Stimulated activated naive B cell treated with anti-CD40 and anti-IgM and Interleukin-4, amounts not matched to agents 10 μg/mL and 1 μg/mL and 100 μg/mL, for 72 hours (primary cell): ENCODE measurements around the gene LCT.
"Not testable (repeated sequence)": the region's sequence is repeated elsewhere in the genome, so short reads cannot be mapped to it uniquely, and the experiment has no call there.

ENCODE experiments used
- ATAC-seq, 2 donors: fragments of 150-1000 bp; cut with Tn5 transposase; replicated peaks; 2 replicates each; pipeline ENCODE4 v1.10.0; 2021; ENCODE audit warnings: moderate library complexity in 1 of 2
- DNase-seq: peaks from one replicate; pipeline ENCODE4 v3.0.0; 2021
- H3K27ac Mint-ChIP-seq: one replicate; pipeline ENCODE4 v1.8.0; 2022; ENCODE audit warnings: mild to moderate bottlenecking, mixed read lengths
- H3K27me3 Mint-ChIP-seq, 2 donors: one replicate each; pipeline ENCODE4 v1.8.0; 2022; ENCODE audit warnings: mixed read lengths in 2 of 2
- H3K36me3 Mint-ChIP-seq, 2 donors: one replicate each; pipeline ENCODE4 v1.8.0; 2022; ENCODE audit warnings: mixed read lengths in 2 of 2, mild to moderate bottlenecking in 1 of 2
- H3K4me1 Mint-ChIP-seq, 2 donors: one replicate each; pipeline ENCODE4 v1.8.0; 2022; ENCODE audit warnings: mixed read lengths in 2 of 2, mild to moderate bottlenecking in 1 of 2
- H3K4me3 Mint-ChIP-seq, 2 donors: one replicate each; pipeline ENCODE4 v1.8.0; 2022; ENCODE audit warnings: mild to moderate bottlenecking in 2 of 2, mixed read lengths in 2 of 2, moderate library complexity in 1 of 2
- H3K9me3 Mint-ChIP-seq, 2 donors: one replicate each; pipeline ENCODE4 v1.8.0; 2022; ENCODE audit warnings: mixed read lengths in 2 of 2, mild to moderate bottlenecking in 1 of 2

LCT gene

DNA sequence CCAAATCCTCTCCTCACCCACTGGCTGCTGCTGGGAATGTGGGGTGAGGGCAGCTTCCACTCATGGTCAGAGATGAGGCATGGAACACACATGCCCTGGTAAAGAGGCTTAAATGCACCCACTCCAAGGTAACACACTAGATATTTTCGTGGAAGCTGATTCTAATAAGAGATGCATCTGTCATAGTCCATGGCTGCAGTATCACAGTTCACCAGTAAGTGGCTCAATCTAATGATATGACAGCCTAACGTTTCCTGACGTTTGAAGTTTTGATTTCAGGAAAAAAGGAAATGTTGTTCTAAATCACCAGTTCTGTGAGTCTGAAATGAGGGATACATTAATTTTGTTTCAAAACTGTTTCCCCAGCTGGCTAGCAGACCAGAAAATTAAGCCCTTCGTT lies 38.2 kb downstream of the LCT start:
- no peaks in the 10 kb centered on the region for H3K27me3 Mint-ChIP-seq
- no peak overlapping the region for H3K27ac Mint-ChIP-seq
- ATAC-seq = no peak
- H3K4me1 Mint-ChIP-seq = peaks cover 15 to 18% of the 10 kb centered on the region in 2 donors
- H3K4me3 Mint-ChIP-seq = no peak overlapping the region
- DNase-seq = no peak
- peaks cover 4 to 13% of the 10 kb centered on the region in 2 donors for H3K36me3 Mint-ChIP-seq
- peaks cover 5 to 7% of the 10 kb centered on the region in 2 donors for H3K9me3 Mint-ChIP-seq

DNA sequence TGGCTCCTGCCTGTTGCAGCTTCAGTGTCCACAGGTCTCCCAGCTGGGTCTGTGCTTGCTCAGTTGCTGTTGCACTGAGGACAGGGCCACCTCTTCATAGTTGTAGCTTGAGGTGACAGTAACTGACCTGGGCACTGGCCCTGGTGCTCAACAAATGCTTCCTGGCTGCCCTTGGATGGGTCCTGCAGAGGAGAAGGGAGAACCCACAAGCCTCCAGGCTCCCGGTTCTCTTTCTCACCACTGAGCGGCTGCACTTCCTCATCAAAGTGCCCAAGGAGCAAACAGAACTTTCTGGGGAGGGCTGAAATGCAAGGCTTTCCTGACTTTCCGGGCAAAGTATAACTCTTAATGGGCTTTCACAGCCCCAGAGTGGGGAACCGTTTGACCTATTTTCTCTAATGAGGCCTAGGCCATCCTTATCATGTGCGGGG lies 38.7 kb downstream of the LCT start:
- Mint-ChIP-seq H3K27ac (no peak overlapping the region), H3K27me3 (no peaks in the 10 kb centered on the region), H3K36me3 (peaks cover 4 to 13% of the 10 kb centered on the region in 2 donors), H3K4me3 (no peak overlapping the region), H3K4me1 (peaks cover 15 to 18% of the 10 kb centered on the region in 2 donors), H3K9me3 (peaks cover 5 to 7% of the 10 kb centered on the region in 2 donors)
- DNase-seq = no peak
- ATAC-seq = no peak

DNA sequence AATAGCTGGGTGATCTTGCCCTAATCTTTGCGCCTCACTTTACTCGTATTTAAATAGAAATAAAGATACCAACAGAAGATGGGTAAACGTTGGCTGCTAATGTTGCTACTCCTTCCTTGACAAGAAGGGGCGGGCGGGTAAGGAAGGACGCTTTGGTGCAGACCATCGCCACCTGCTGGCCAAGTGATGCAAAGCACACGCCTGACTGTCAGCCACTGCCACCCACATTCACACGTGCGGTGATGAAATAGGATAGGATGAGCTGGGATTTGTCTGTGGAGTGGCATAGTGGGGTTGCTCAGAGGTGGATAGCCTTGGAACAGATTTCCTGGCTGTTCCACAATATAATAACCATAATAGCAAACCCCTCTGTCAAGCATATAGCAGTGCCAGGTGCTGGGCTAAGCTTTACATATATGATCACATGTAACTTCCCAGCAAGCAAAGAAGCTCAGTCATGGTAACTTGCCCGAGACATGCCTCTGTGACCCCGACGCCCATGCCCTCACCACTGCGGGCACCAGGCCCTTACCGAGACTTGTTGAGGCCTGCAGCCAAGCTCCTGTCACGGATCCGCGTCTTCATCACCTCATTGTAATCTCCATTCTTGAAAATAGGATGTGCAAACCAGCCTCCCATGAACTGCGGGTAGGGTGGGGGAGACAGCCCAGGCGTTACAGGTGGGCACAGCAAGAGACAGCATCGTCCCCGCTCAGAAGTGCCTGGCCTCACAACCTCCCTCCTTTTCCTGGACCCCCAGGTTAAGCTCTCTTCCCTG lies 39.3 kb downstream of the LCT start:
- H3K4me3 Mint-ChIP-seq = no peak overlapping the region
- H3K4me1 Mint-ChIP-seq = peaks cover 19 to 22% of the 10 kb centered on the region in 2 donors

DNA sequence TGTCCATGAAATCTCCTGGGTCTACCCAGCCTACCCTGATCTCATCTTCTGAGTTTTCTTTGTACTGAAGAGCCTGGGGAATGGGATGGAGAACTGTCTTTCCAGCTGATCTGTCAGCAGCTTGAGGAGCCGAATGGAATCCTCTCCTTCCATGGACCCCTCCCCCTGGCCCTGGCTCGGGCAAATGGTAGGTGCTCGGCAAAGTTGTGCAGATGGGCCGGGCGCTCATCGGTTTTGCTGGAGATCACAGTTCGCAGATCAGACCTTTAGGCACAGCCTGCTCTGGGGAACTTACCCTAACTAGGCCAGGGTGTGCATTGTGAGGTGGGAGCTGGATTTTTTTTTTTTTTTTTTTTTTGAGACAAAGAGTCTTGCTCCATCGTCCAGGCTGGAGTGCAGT lies 40.4 kb downstream of the LCT start:
- Mint-ChIP-seq H3K27ac (no peak overlapping the region), H3K4me3 (no peak overlapping the region), H3K36me3 (peaks cover 4 to 9% of the 10 kb centered on the region in 2 donors), H3K27me3 (no peaks in the 10 kb centered on the region), H3K9me3 (peaks cover 2 to 3% of the 10 kb centered on the region in 2 donors), H3K4me1 (peaks cover 26 to 31% of the 10 kb centered on the region in 2 donors)
- DNase-seq (no peak), ATAC-seq (no peak)

More for the DNA sequence above, 39.3 kb downstream of the LCT start:
- peak; percentile 59 for DNase-seq
- H3K36me3 Mint-ChIP-seq = peaks cover 4 to 13% of the 10 kb centered on the region in 2 donors
- ATAC-seq = peak; percentile 79
- peaks cover 5 to 7% of the 10 kb centered on the region in 2 donors for H3K9me3 Mint-ChIP-seq
- H3K27me3 Mint-ChIP-seq = no peaks in the 10 kb centered on the region
- H3K27ac Mint-ChIP-seq = no peak overlapping the region

DNA sequence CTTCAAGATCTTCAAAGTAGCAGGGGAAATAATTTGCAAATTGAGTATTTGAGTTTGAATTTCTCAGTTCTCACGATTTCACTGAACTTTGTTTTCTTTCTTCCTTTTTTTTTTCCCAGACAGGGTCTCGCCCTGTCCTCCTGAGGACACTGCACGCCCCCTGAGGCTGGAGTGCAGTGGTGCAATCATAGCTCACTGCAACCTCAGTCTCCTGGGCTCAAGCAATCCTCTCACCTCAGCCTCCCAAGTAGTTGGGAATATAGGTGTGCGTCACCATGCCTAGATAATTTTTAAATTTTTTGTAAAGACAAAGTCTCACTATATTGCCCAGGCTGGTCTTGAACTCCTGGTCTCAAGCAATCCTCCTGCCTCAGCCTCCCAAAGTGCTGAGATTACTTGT lies 41.3 kb downstream of the LCT start:
- not testable (repeated sequence) for H3K9me3 Mint-ChIP-seq, H3K36me3 Mint-ChIP-seq, H3K27me3 Mint-ChIP-seq, DNase-seq, ATAC-seq, H3K27ac Mint-ChIP-seq
- peak overlapping the region in 1 of 2 donors; percentile 40 for H3K4me3 Mint-ChIP-seq
- peaks cover 25 to 26% of the 10 kb centered on the region in 2 donors for H3K4me1 Mint-ChIP-seq

DNA sequence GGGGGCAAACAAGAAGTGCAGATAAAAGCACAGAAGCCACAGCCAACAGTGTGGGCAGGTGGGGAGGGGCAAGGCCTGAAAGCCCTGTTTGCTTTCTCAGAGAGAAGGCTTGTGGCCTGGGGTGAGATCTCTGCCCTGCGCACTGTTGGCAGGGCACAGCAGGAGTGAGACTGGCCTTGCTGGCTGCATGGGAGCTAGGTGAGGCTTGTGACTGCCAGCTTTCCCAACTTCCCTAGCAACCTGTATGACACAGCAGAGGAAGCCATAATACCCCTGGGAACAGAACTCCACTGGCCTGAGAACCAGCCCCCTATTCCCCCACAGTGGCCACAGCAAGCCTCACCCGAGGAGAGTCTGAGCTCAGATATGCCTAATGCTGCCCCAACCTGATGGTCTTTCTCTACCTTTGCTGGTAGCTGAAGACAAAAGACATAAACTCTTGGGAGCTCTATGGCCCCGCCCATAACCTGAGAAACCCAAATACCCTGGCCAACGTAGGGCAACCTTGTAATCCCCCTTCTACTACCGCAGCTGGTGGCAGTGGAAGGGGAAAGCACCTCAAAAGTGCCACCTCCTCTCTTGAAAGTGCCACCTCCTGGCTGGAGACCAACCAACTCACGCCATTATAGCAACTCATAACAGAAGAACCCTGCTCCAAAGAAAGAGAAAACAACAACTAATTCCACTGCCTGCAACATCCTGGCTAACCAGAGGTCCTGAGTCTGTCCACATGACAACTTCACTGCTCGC lies 44.4 kb downstream of the LCT start:
- Mint-ChIP-seq H3K9me3 (no peaks in the 10 kb centered on the region), H3K4me1 (peaks cover 24 to 26% of the 10 kb centered on the region in 2 donors), H3K27me3 (no peaks in the 10 kb centered on the region), H3K36me3 (peaks cover 2 to 12% of the 10 kb centered on the region in 2 donors), H3K27ac (peak overlapping the region; percentile 75), H3K4me3 (no peak overlapping the region)
- ATAC-seq = peak; percentile 37 to 67
- DNase-seq = peak; percentile 23

DNA sequence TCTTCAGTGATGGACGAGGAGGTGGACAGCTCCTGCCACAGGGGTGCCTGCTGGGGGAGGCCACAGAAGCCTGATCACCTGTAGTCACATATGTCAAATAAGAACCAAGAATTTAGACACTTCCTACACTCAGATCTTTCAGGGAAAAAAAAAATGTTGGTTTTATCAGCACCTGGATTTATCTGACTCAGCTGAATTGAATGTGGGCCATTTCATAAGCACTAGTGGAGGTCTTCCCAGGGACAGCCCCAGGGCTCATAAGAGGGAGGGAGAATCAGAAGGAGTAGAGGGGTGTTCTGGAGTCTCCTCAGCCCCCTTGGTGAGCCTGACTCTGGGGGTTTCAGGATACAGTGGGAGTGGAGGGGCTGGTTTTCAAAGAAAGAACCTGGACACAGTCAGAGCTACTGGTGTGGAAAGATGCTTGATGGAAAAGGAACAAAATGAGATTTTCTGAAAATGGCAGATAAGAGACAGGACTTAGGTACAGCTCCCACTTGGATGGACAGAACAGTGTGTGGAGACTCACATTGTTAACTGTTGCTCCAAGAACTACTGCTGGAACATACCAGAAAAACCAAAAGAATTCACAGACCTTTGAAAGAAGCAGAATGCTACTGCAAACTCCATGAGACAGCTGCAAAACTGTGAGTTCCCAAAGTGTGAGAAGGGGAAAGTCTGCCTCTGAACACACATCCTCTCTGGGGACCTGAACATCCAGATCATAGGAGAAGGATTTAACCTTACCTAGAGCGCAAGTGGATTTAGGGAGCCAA lies 45.4 kb downstream of the LCT start:
- DNase-seq = no peak
- no peak for ATAC-seq
- Mint-ChIP-seq H3K36me3 (peaks cover 10 to 22% of the 10 kb centered on the region in 2 donors), H3K4me3 (no peak overlapping the region), H3K27me3 (no peaks in the 10 kb centered on the region), H3K27ac (no peak overlapping the region), H3K9me3 (no peaks in the 10 kb centered on the region), H3K4me1 (peaks cover 23 to 26% of the 10 kb centered on the region in 2 donors)

DNA sequence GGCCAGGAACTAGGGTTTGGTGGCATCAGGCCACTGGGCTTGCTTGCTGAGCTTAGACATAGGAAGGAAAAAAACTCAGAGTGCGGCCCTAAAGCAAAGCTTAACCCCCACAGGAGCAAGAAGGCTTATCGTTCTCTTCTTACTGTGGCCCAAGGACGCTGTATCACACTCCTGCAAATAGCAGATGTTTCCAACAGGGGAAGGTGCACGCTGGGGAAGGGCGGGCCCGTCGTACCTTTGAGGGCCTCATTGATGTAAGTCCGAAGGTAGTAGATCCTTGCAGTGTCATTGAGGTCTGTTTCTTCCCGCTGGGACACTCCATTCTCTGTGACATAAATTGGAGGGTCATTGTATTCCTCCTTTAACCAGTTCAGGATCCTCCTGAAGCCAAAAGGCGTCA lies 46.6 kb downstream of the LCT start:
- Mint-ChIP-seq H3K27me3 (no peaks in the 10 kb centered on the region), H3K4me3 (no peak overlapping the region), H3K9me3 (no peaks in the 10 kb centered on the region), H3K36me3 (peaks cover 16 to 32% of the 10 kb centered on the region in 2 donors), H3K27ac (no peak overlapping the region), H3K4me1 (peaks cover 21% of the 10 kb centered on the region in 2 donors)
- ATAC-seq (no peak), DNase-seq (no peak)

DNA sequence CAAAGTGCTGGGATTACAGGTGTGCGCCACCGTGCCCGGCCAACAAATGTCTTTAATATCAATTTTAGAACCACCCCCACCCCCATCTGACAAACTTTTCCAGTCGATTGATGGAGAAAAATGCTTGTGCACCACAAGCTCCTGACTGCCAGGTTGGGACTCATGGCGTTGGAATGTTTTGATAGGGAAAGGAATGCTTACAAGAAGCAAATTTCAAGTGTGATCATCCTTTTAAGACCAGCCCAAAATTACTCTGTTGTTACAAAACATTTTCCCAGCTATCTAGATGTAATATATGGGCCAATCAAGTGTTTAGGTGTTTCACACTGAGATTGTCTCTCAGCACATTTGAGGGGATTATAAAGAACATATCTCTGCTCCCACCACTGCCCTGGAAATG lies 50.2 kb downstream of the LCT start:
- Mint-ChIP-seq H3K9me3 (peaks cover 0 to 3% of the 10 kb centered on the region in 2 donors), H3K36me3 (peaks cover 39 to 62% of the 10 kb centered on the region in 2 donors), H3K4me3 (no peak overlapping the region), H3K27ac (no peak overlapping the region), H3K4me1 (peaks cover under 1 to 4% of the 10 kb centered on the region in 2 donors), H3K27me3 (no peaks in the 10 kb centered on the region)
- DNase-seq = no peak
- no peak for ATAC-seq

DNA sequence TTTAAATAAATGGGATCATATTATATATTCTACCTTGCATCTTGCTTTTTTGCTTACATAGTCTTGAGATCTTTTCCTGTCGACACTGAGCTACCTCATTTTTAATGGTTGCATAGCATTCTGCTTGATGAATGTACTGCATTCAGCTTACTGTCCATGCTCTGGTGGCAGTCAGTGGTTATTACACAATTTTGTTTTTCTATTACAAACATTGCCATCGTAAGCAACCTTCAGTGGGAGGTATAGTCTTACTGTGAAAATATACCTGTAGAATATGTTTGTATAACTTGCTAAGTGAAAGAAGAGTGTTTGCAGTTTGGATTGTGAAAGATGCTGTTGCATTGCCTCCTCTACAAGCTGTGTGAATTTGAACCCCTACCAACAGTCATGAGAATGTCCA lies 52.0 kb downstream of the LCT start:
- Mint-ChIP-seq H3K36me3 (peaks cover 49 to 72% of the 10 kb centered on the region in 2 donors), H3K9me3 (peaks cover 0 to 3% of the 10 kb centered on the region in 2 donors), H3K27ac (no peak overlapping the region), H3K4me3 (no peak overlapping the region), H3K27me3 (no peaks in the 10 kb centered on the region), H3K4me1 (no peaks in the 10 kb centered on the region)
- DNase-seq (no peak), ATAC-seq (peak in 1 of 2 donors; percentile 31)

DNA sequence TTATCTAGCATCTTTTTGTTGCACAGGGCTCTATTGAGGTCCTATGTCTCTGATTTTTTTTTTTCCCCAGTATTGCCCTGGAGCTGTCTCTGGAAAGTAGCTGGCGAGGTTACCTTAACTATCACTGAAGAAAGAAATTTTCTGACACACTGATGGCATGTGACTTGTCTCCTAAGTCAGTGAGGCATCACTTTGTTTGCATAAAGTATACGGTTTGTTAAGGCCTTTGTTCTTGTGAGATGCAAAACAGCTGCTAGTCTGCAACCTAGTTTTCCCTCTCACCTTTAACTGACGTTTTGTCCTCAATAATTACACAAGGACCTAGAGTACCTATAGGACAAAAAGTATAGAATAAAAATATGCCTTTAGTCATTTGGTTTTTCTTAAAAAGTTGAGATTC lies 53.5 kb downstream of the LCT start:
- H3K27me3 Mint-ChIP-seq = no peaks in the 10 kb centered on the region
- ATAC-seq (no peak), DNase-seq (no peak)
- H3K36me3 Mint-ChIP-seq = peaks cover 51 to 74% of the 10 kb centered on the region in 2 donors
- no peaks in the 10 kb centered on the region for H3K4me1 Mint-ChIP-seq
- no peak overlapping the region for H3K4me3 Mint-ChIP-seq
- no peak overlapping the region for H3K27ac Mint-ChIP-seq
- peaks cover 0 to 3% of the 10 kb centered on the region in 2 donors for H3K9me3 Mint-ChIP-seq

DNA sequence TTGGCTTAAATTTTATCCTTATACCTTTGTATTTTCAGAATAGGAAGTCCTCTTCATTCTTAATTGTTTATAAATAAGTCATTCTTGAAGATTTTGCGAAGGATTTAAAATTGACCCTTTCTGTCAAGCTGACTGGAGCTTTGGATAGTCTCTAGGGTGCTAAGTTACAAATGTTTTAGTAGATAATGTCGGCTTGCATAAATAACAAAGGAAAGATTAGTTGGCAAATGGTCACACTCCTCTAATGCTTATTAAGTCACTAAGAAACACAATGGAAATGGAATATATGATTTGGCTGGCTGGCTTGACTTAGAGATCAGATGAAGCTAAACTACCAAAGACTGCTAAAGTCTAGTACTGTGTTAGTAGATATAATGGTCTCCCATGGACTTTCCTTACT lies 54.8 kb downstream of the LCT start:
- Mint-ChIP-seq H3K36me3 (peaks cover 51 to 69% of the 10 kb centered on the region in 2 donors), H3K27ac (no peak overlapping the region), H3K4me3 (no peak overlapping the region), H3K9me3 (peaks cover 0 to 3% of the 10 kb centered on the region in 2 donors), H3K27me3 (no peaks in the 10 kb centered on the region), H3K4me1 (no peaks in the 10 kb centered on the region)
- no peak for ATAC-seq
- no peak for DNase-seq

DNA sequence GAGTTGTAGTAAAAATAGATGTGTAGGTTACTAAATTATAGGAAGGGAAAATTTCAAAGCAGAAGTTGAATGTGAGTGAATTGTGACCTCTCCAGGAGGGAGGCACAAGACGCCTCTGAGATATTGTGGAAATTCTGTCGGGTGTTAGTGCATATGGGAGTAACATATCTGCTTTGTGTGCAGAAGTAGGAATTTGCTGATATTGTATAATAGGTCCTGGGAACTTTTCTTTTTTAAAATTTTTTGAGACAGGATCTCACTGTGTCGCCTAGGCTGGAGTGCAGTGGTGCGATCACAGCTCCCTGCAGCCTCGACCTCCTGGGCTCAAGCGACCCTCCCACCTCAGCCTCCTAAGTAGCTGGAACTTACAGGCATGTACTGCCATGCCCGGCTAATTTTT lies 60.6 kb downstream of the LCT start:
- DNase-seq (no peak), ATAC-seq (no peak)
- Mint-ChIP-seq H3K27me3 (no peaks in the 10 kb centered on the region), H3K36me3 (peaks cover 39 to 49% of the 10 kb centered on the region in 2 donors), H3K9me3 (no peaks in the 10 kb centered on the region), H3K4me1 (no peaks in the 10 kb centered on the region), H3K4me3 (no peak overlapping the region), H3K27ac (no peak overlapping the region)

DNA sequence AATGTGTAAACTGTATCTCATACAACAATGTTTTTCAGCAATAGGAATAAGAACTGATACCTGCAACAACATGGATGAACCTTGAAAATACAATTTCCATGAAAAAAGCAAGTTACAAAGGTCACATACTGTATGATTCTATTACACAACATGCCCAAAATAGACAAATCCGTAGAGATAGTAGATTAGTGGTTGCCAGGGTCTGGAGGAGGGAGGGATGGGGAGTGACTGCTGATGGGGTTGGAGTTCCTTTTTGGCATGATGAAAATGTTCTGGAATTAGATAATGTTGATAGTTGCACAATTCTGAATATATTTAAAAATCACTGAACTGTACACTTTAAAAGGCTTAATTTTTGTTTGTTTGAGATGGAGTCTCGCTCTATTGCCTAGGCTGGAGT lies 61.6 kb downstream of the LCT start:
- H3K4me1 Mint-ChIP-seq = no peaks in the 10 kb centered on the region
- peaks cover 36 to 47% of the 10 kb centered on the region in 2 donors for H3K36me3 Mint-ChIP-seq
- no peaks in the 10 kb centered on the region for H3K9me3 Mint-ChIP-seq
- H3K27ac Mint-ChIP-seq = no peak overlapping the region
- H3K4me3 Mint-ChIP-seq = no peak overlapping the region
- H3K27me3 Mint-ChIP-seq = no peaks in the 10 kb centered on the region
- DNase-seq (no peak), ATAC-seq (no peak)
